Loucy (cell line): ENCODE data around the gene COG8.

Source experiments
- H2AFZ ChIP-seq: fragments of 200-600 bp; sonication (generic); 2 replicates; pipeline ENCODE4 v1.6.0; 2016; ENCODE audit warnings: antibody characterized with exemption, mild to moderate bottlenecking, low read length, moderate library complexity
- H3F3A ChIP-seq: fragments of 200-600 bp; 2 replicates; pipeline ENCODE4 v1.6.0; 2016; ENCODE audit warnings: antibody characterized with exemption, low read depth, mild to moderate bottlenecking
- H3K27me3 ChIP-seq: fragments of 200-600 bp; sonication (generic); 2 replicates; pipeline ENCODE4 v1.6.1; 2014; ENCODE audit warnings: low read length, mild to moderate bottlenecking; ENCODE audit not compliant: insufficient read depth, poor library complexity, severe bottlenecking
- H3K36me3 ChIP-seq: fragments of 200-600 bp; sonication (generic); 2 replicates; pipeline ENCODE4 v1.6.1; 2016; ENCODE audit warnings: low read length; ENCODE audit not compliant: insufficient read depth
- H3K4me1 ChIP-seq: fragments of 200-600 bp; sonication (generic); 2 replicates; pipeline ENCODE4 v1.5.1; 2014; ENCODE audit warnings: low read length, mild to moderate bottlenecking; ENCODE audit not compliant: insufficient read depth, poor library complexity, severe bottlenecking
- H3K4me2 ChIP-seq: fragments of 200-600 bp; sonication (generic); 2 replicates; pipeline ENCODE4 v1.6.0; 2014; ENCODE audit warnings: antibody characterized with exemption, low read length, low read depth, mild to moderate bottlenecking; ENCODE audit not compliant: poor library complexity, severe bottlenecking
- H3K4me3 ChIP-seq: fragments of 200-600 bp; sonication (generic); 2 replicates; pipeline ENCODE4 v1.5.1; 2014; ENCODE audit warnings: low read length, mild to moderate bottlenecking, mixed read lengths; ENCODE audit not compliant: poor library complexity, severe bottlenecking
- H3K79me2 ChIP-seq: fragments of 200-600 bp; sonication (generic); 2 replicates; pipeline ENCODE4 v1.6.1; 2014; ENCODE audit warnings: low read length; ENCODE audit not compliant: insufficient read depth
- H3K9ac ChIP-seq: fragments of 200-600 bp; sonication (generic); 2 replicates; pipeline ENCODE4 v1.6.0; 2014; ENCODE audit warnings: mild to moderate bottlenecking, low read depth, low read length, moderate library complexity; ENCODE audit not compliant: poor library complexity, severe bottlenecking
- H3K9me2 ChIP-seq: fragments of 200-600 bp; sonication (generic); replicated peaks from 2 replicates; pipeline ENCODE4 v1.6.1; 2016; ENCODE audit warnings: low read depth, low read length, mixed read lengths
- H3K9me3 ChIP-seq: fragments of 200-600 bp; sonication (generic); 2 replicates; pipeline ENCODE4 v1.6.1; 2014; ENCODE audit warnings: mild to moderate bottlenecking, antibody characterized with exemption, low read length, low read depth; ENCODE audit not compliant: insufficient read depth
- H4K20me1 ChIP-seq: fragments of 200-600 bp; sonication (generic); 2 replicates; pipeline ENCODE4 v1.6.0; 2014; ENCODE audit warnings: antibody characterized with exemption, low read length, mild to moderate bottlenecking; ENCODE audit not compliant: insufficient read depth, poor library complexity, severe bottlenecking
- CTCF ChIP-seq: fragments of 200-600 bp; sonication (generic); conservative IDR thresholded peaks from 2 replicates; pipeline ENCODE4 v1.5.1; 2014; ENCODE audit warnings: mild to moderate bottlenecking, antibody characterized with exemption, low read length
- EZH2phosphoT487 ChIP-seq: fragments of 200-600 bp; IDR thresholded peaks from 2 replicates; pipeline ENCODE4 v1.6.1; 2018; ENCODE audit warnings: antibody characterized with exemption, mild to moderate bottlenecking, moderate library complexity, borderline replicate concordance

The COG8 gene

DNA sequence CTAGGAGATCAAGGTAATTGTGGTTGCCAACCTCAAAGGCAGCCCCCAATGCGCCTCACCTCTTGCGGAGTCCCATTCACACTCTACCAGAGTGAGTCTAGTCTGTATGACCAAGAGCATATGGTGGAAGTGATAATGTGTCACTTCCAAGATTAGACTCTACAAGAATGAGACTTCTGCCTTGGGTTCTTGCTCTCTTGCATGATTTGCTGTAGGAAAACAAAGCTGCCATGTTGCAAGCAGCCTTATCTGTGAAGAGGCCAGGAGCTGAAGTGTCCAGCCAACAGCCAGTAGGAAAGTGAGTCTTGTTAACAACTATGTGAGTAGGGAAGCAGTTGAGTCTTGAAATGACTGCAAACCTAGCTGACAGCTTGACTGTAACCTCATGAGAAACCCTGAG is 43.1 kb upstream of the COG8 start:
- H3K4me1 ChIP-seq, result peaks cover 33% of the 10 kb centered on the region
- H3K9ac ChIP-seq, result no peak overlapping the region
- H3K4me2 ChIP-seq, result peak overlapping the region; percentile 93
- no peaks in the 10 kb centered on the region for H3K9me2 ChIP-seq
- H2AFZ ChIP-seq, result no peak overlapping the region
- H3F3A ChIP-seq, result 0 out of 2 replicates have a peak, but pooled peaks cover 3% of the 10 kb centered on the region
- peak overlapping the region; percentile 79 for H3K4me3 ChIP-seq
- H3K36me3 ChIP-seq, result peaks cover 20% of the 10 kb centered on the region; the same call in 1 of the 2 replicates
- no peaks in the 10 kb centered on the region for H3K27me3 ChIP-seq
- H3K79me2 ChIP-seq, result peaks cover 62% of the 10 kb centered on the region
- no peaks in the 10 kb centered on the region for H3K9me3 ChIP-seq
- peaks cover 31% of the 10 kb centered on the region for H4K20me1 ChIP-seq
- TF ChIP-seq CTCF, result no peak
- TF ChIP-seq EZH2phosphoT487, result no peak

DNA sequence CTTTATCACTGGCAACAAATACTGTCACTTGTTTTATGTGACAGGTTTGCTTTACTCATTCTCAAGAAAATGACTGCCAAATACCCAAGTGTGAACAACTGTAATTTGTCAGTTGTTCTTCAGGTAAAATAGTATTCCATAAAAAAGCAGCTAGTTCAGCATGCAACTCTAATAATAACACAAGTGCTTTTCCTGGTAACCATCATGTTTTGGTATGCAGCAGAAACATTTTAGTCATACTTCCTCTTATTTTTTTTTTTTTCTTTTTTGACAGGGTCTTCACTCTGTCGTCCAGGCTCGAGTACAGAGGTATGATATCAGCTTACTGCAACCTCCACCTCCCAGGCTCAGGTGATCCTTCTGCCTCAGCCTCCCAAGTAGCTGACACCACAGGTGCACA is 41.9 kb upstream of the COG8 start:
- H3K36me3 ChIP-seq, result peaks cover 20% of the 10 kb centered on the region; the same call in 1 of the 2 replicates
- H3K4me3 ChIP-seq, result no peak overlapping the region
- H3K9me2 ChIP-seq, result no peaks in the 10 kb centered on the region
- H3F3A ChIP-seq, result 0 out of 2 replicates have a peak, but pooled peaks cover 3% of the 10 kb centered on the region
- peak overlapping the region; percentile 93 for H3K4me2 ChIP-seq
- peaks cover 31% of the 10 kb centered on the region for H4K20me1 ChIP-seq
- H3K27me3 ChIP-seq, result no peaks in the 10 kb centered on the region
- no peaks in the 10 kb centered on the region for H3K9me3 ChIP-seq
- peaks cover 56% of the 10 kb centered on the region for H3K79me2 ChIP-seq
- no peak for TF ChIP-seq CTCF
- TF ChIP-seq EZH2phosphoT487, result no peak
- H3K4me1 ChIP-seq, result peaks cover 29% of the 10 kb centered on the region
- H3K9ac ChIP-seq, result no peak overlapping the region
- H2AFZ ChIP-seq, result no peak overlapping the region

- Histone ChIP-seq H4K20me1 (peaks cover 15% of the 10 kb centered on the region), H3K79me2 (peaks cover 36% of the 10 kb centered on the region), H3K9ac (no peak overlapping the region), H3F3A (no peaks in the 10 kb centered on the region), H2AFZ (no peak overlapping the region), H3K4me1 (peaks cover 16% of the 10 kb centered on the region), H3K27me3 (no peaks in the 10 kb centered on the region), H3K9me2 (no peaks in the 10 kb centered on the region), H3K36me3 (peaks cover 20% of the 10 kb centered on the region; the same call in 1 of the 2 replicates), H3K4me2 (no peak overlapping the region), H3K9me3 (no peaks in the 10 kb centered on the region), H3K4me3 (no peak overlapping the region)
- TF ChIP-seq CTCF (no peak), EZH2phosphoT487 (no peak)
Measured at GRCh38 chr16:69378760-69379159, 39.4 kb upstream of the COG8 start.
